CD4-positive, alpha-beta T cell treated with Interleukin-21 for 1 hour (primary cell): ENCODE measurements around the gene ZNF316.
A peak's percentile ranks its signal among the peaks of the same experiment; 100 is the strongest.

ENCODE experiments used
- DNase-seq: peaks from one replicate; pipeline ENCODE4 v3.0.0-alpha.2; 2020

The ZNF316 gene

GRCh38 chr7:6622134-6622710, 14.9 kb upstream of the ZNF316 start:
- DNase-seq: no peak

GRCh38 chr7:6623589-6624245, 13.4 kb upstream of the ZNF316 start:
- peak; percentile 40 for DNase-seq

- no peak for DNase-seq
These were observed 12.9 kb upstream of the ZNF316 start for GRCh38 chr7:6624246-6624611.

GRCh38 chr7:6628045-6628444, 9.1 kb upstream of the ZNF316 start:
- no peak for DNase-seq

GRCh38 chr7:6630007-6630849, 6.9 kb upstream of the ZNF316 start:
- DNase-seq: no peak

- no peak for DNase-seq
These were observed 5.5 kb upstream of the ZNF316 start for GRCh38 chr7:6631605-6632004.

- no peak for DNase-seq
These were observed 3.1 kb upstream of the ZNF316 start for GRCh38 chr7:6634021-6634420.

GRCh38 chr7:6634971-6635370, 2.1 kb upstream of the ZNF316 start:
- DNase-seq: peak; percentile 12

- DNase-seq: peak; percentile 70
These were observed 569 bp downstream of the ZNF316 start for GRCh38 chr7:6637544-6638229.

- no peak for DNase-seq
These were observed 1.9 kb downstream of the ZNF316 start for GRCh38 chr7:6639032-6639431.

GRCh38 chr7:6639627-6640026, 2.5 kb downstream of the ZNF316 start:
- no peak for DNase-seq

- no peak for DNase-seq
These were observed 3.2 kb downstream of the ZNF316 start for GRCh38 chr7:6640246-6640721.

- DNase-seq: no peak
These were observed 4.4 kb downstream of the ZNF316 start for GRCh38 chr7:6641305-6642035.

- DNase-seq: no peak
These were observed 5.2 kb downstream of the ZNF316 start for GRCh38 chr7:6642239-6642839.

GRCh38 chr7:6642861-6643640, 5.9 kb downstream of the ZNF316 start:
- DNase-seq: no peak

- DNase-seq: no peak
These were observed 7.0 kb downstream of the ZNF316 start for GRCh38 chr7:6643915-6644625.

- no peak for DNase-seq
These were observed 7.6 kb downstream of the ZNF316 start for GRCh38 chr7:6644728-6645127.

GRCh38 chr7:6646465-6646864, 9.3 kb downstream of the ZNF316 start:
- no peak for DNase-seq

GRCh38 chr7:6647080-6647479, 10.0 kb downstream of the ZNF316 start:
- DNase-seq: no peak

- no peak for DNase-seq
These were observed 10.4 kb downstream of the ZNF316 start for GRCh38 chr7:6647541-6647940.
